G401.6 (cell line): ENCODE data around the gene FBXW8.
A peak's percentile ranks its signal among the peaks of the same experiment; 100 is the strongest.

Source experiments
- FAIRE-seq: peaks from 2 replicates; lab custom pipeline; 2012; peaks lifted over from hg19 to GRCh38; lab: Jason Lieb, UNC

FBXW8 gene

GRCh38 chr12:116910645-116911451 lies at the start of gene FBXW8:
Gene FBXW8 (plus strand): TSS chr12:116910950. CDS start chr12:116911038, 88 bp downstream.
- FAIRE-seq: no peak

- FAIRE-seq: no peak
Observed at GRCh38 chr12:116861320-116861719, 49.4 kb upstream of the FBXW8 start.

- no peak for FAIRE-seq
Observed at GRCh38 chr12:116862167-116862566, 48.6 kb upstream of the FBXW8 start.

- FAIRE-seq: no peak
Observed at GRCh38 chr12:116863275-116863767, 47.4 kb upstream of the FBXW8 start.

- no peak for FAIRE-seq
Observed at GRCh38 chr12:116864371-116865160, 46.2 kb upstream of the FBXW8 start.

GRCh38 chr12:116867523-116867922 lies 43.2 kb upstream of the FBXW8 start:
- FAIRE-seq: no peak

- FAIRE-seq: no peak
Observed at GRCh38 chr12:116870306-116870705, 40.4 kb upstream of the FBXW8 start.

GRCh38 chr12:116874324-116874995 lies 36.3 kb upstream of the FBXW8 start:
- FAIRE-seq: no peak

- no peak for FAIRE-seq
Observed at GRCh38 chr12:116876151-116876869, 34.4 kb upstream of the FBXW8 start.

- no peak for FAIRE-seq
Observed at GRCh38 chr12:116878567-116879508, 31.9 kb upstream of the FBXW8 start.

GRCh38 chr12:116879509-116880212 lies 31.1 kb upstream of the FBXW8 start:
- FAIRE-seq: no peak

GRCh38 chr12:116880213-116880816 lies 30.4 kb upstream of the FBXW8 start:
- FAIRE-seq: no peak

GRCh38 chr12:116880817-116881324 lies 29.9 kb upstream of the FBXW8 start:
- FAIRE-seq: no peak

- no peak for FAIRE-seq
Observed at GRCh38 chr12:116881325-116881876, 29.3 kb upstream of the FBXW8 start, which contains the start of gene HRK. Gene HRK (minus strand): TSS chr12:116881441. CDS start chr12:116881307, 134 bp downstream.

GRCh38 chr12:116881877-116882507 lies 28.8 kb upstream of the FBXW8 start:
- no peak for FAIRE-seq

GRCh38 chr12:116882742-116883141 lies 28.0 kb upstream of the FBXW8 start:
- peak; percentile 46 for FAIRE-seq

- no peak for FAIRE-seq
Observed at GRCh38 chr12:116884871-116885270, 25.9 kb upstream of the FBXW8 start.

GRCh38 chr12:116885491-116885890 lies 25.3 kb upstream of the FBXW8 start:
- no peak for FAIRE-seq

- no peak for FAIRE-seq
Observed at GRCh38 chr12:116887244-116887643, 23.5 kb upstream of the FBXW8 start.
